ENCODE measurements around the gene SPTB.

GRCh38 chr14:64720131-64720576 is 159.6 kb downstream of the SPTB start:
- TF ChIP-seq CTCF (conservative IDR thresholded peaks at IDR 0.05; ENCODE audit: low read depth, low read length) = no peak
- TF ChIP-seq EZH2 (IDR thresholded peaks at IDR 0.05; ENCODE audit: borderline replicate concordance, low read depth, low read length, poor library complexity, severe bottlenecking) = no peak
